ENCODE measurements around the gene CD160.

GRCh38 chr1:145730900-145731299 is 11.6 kb downstream of the CD160 start:
- TF ChIP-seq CTCF (IDR thresholded peaks at IDR 0.05) (no peak), POLR2A (IDR thresholded peaks at IDR 0.05) (no peak), EP300 (IDR thresholded peaks at IDR 0.05) (no peak)

Data from ovary (tissue), 3 donors.